Mucosa of gallbladder (tissue), 1 donor: ENCODE measurements around the gene EPS8. TPM values are rescaled to one million over a fixed set of nuclear protein-coding genes. Genes with fewer than 3 reads are reported as not detected.

Experiments used
- total RNA-seq: library from RNA; stranded (reverse); gene quantifications from one replicate; pipeline ENCODE4 v1.2.1, GENCODE V29; 2021
- donor health status: DM: no; HTN: no; CAD: no.

Gene EPS8
- total RNA-seq, 1 donor from 2014 or later, result 150 TPM

Other genes with a start within 250 kb of the EPS8 start
- 81.9 TPM for gene STRAP, start 93.0 kb upstream of the EPS8 start, total RNA-seq
- 34.4 TPM for gene DERA, start 121.9 kb upstream of the EPS8 start, total RNA-seq